Fibroblast of the aortic adventitia (primary cell): Measurements from ENCODE around the gene CHST8. TPM values are rescaled to one million over a fixed set of nuclear protein-coding genes. Genes with fewer than 3 reads are reported as not detected.

ENCODE experiments used
- DNase-seq: peaks from one replicate; pipeline ENCODE4 v3.0.0-alpha.2; 2010; ENCODE audit warnings: low read depth
- H3K4me3 ChIP-seq: 2 replicates; pipeline ENCODE4 v1.5.1; 2011; ENCODE audit warnings: low read depth, mild to moderate bottlenecking, control low read depth, low read length, moderate library complexity
- CTCF ChIP-seq: IDR thresholded peaks from 2 replicates; pipeline ENCODE4 v1.5.1; 2011; ENCODE audit warnings: mild to moderate bottlenecking, low read length, control low read depth, inconsistent platforms; ENCODE audit not compliant: insufficient read depth
- total RNA-seq: library from RNA; depleted of rRNA; stranded (reverse); fragments of >200 nt; gene quantifications from 2 replicates; pipeline ENCODE4 v1.2.3, GENCODE V29; 2012; ENCODE audit warnings: low replicate concordance

Gene CHST8
- total RNA-seq, 1 donor: not detected

GRCh38 chr19:33796164-33796875 lies 174.6 kb downstream of the CHST8 start, which contains the start of gene KCTD15:
Gene KCTD15 (plus strand): TSS chr19:33796870. CDS start chr19:33800455, 3,585 bp downstream.
- H3K4me3 ChIP-seq: peak within 1 kb of the TSS; percentile 75
- peak; percentile 39 for DNase-seq
- TF ChIP-seq CTCF: no peak

- TF ChIP-seq CTCF: no peak
- no peak for DNase-seq
- peak overlapping the region; percentile 75 for H3K4me3 ChIP-seq
These were observed 176.3 kb downstream of the CHST8 start for GRCh38 chr19:33797802-33798671.

GRCh38 chr19:33798681-33799111 lies 176.9 kb downstream of the CHST8 start:
- H3K4me3 ChIP-seq: peak overlapping the region; percentile 31
- TF ChIP-seq CTCF: no peak
- no peak for DNase-seq

GRCh38 chr19:33799476-33799875 lies 177.7 kb downstream of the CHST8 start:
- no peak overlapping the region for H3K4me3 ChIP-seq
- no peak for DNase-seq

GRCh38 chr19:33800012-33800680 lies 178.4 kb downstream of the CHST8 start:
- no peak overlapping the region for H3K4me3 ChIP-seq
- no peak for DNase-seq
- no peak for TF ChIP-seq CTCF

More at GRCh38 chr19:33799476-33799875, 177.7 kb downstream of the CHST8 start:
- TF ChIP-seq CTCF: no peak

- no peak for TF ChIP-seq CTCF
- DNase-seq: no peak
These were observed 179.7 kb downstream of the CHST8 start for GRCh38 chr19:33801411-33801810.

More at GRCh38 chr19:33801411-33801810, 179.7 kb downstream of the CHST8 start:
- no peak overlapping the region for H3K4me3 ChIP-seq
